Measurements from ENCODE around the gene SYT13.

The SYT13 gene

DNA sequence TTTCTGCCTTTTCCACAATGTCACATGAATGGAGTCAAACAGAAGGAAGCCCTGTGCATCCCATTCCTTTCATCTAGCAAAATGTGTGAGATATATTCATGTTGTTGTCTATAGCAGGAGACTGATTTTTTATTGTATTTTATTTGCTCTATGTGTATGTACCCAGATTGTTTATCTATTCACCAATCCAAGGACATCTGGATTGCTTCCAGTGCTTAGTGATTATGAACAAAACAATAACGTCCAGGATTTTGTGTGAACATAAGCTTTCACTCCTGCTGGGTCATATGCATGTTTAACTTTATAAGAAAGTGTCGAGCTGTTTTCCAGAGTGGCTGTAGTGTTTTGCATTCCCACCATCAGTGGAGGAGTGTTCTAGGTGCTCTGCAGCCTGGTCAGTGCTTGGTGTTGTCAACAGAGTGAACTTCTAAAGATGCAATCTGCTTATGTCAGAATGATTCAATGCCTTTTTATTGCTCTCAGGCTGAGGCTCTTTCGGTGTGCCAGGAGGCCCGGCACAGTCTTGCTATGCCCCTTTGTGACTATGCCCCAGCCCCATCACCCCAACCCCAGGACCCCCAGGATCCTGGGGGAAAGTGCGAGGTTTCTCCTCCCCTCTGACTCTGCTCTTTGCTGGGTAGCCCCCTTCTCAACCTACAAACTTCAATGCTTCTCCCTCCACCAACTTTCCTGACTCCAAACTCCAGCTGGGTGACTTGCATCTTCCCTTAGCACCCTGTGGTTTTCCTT, 19.9 kb upstream of the SYT13 start:
- DNase-seq = no peak

DNA sequence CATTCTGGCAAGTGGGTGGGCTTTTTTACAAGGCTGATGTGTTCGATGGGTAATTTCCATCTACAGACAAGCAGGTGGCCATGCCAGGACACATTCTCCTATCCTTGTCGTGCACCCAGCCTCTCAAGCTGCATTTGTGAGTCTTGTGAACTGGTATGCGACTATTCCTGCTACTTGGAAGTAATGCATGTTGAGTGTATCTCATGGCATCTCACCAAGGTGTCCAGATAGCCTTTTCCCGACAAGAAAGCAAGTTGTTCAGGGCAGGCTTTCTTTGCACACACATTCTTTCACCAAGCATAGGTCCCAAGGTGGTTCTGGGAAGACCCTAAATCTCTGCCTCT, 18.8 kb upstream of the SYT13 start:
- DNase-seq = no peak

DNA sequence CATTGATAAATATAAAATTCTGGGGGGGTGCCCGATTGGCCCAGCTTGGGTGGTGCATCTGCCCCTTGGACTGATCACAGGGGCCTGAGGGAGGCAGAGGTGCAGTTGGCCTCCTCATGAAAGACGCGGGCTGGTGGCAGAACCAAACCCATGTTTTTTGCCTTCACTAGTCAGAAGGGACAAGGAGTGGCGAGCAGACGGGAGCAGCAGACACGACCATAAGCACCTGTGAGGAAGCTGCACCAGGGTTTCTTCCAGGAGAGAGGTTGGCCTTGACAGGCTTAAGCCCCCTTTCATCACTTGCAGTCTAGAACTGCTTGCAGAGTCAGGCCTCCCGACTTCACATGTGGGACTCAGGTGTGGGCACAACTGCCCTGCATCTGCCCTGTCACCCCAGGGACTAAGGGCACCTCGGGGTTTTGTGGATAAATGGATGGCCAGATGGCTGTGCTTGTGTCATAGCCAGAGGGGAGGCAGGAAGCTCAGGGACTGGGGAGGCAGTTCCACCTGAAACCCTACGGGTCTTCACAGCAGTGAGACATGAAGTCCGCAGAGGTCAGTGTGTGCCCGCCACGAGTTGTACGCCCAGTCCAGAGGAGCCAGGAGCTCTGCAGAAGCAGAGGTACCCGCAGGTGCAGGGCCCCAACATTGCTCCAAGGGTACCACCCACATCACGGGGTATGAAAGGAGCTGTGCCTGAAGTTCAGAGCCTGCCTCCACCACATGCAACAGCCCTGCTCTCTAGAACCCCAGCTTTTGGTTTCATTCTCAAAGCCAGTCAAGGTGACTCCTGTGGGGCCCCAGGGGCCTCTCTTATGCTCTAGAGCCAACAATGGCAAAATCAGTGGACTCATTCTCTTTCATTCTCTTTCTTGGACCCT, 18.2 kb upstream of the SYT13 start:
- no peak for DNase-seq

DNA sequence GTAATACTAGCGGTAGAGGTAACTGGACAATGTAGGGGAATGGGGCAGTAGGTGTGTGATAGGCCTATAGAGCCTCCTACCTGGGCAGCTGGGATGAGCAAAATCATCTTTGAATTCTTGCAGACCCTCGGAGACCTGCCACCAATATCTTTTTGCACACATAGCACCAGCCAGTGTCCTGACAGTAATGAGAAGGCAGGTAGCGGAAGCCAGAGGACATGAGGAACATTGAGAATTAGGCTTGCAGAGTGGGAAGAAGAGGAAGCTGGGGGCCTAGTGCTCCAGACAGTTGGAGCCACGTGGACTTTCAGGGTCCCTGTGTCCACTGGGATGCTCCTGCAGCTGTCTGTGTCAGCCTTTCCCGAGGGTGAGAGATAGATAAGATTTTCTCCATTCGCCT, 17.2 kb upstream of the SYT13 start:
- DNase-seq = no peak

DNA sequence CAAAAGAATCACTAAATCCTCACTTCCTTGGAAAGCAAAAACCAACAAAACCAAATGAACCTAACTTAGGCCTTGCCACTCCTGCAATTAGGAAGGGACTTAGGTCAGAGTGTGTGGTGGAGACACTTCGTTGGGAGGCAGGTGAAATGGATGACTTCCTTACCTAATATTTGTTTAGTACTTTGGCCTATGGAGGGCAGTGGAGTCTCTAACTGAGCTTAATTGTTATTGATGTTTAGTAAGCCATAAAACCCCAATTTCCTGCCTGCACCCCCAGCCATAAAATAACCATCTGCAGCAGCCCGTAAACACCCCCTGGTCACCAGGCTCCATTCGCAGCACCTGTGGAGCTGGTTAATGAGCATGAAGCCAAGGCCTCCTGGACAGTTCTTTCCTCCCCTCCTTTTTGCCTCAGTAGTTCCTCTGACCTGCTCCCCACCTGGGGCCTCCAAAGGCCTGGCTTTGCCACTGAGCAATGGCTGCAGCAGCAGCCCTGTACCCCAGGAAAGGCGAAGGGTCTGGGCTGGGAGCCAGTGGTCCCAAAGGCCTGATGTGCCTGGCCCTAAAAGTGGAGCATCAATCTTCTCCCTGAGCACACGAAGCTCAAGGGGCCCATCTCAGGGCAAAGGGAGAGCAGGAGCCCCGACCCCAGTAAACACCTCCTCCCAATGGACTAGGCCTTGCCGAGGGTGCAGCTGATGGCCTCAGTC, 15.6 kb upstream of the SYT13 start:
- DNase-seq = no peak

DNA sequence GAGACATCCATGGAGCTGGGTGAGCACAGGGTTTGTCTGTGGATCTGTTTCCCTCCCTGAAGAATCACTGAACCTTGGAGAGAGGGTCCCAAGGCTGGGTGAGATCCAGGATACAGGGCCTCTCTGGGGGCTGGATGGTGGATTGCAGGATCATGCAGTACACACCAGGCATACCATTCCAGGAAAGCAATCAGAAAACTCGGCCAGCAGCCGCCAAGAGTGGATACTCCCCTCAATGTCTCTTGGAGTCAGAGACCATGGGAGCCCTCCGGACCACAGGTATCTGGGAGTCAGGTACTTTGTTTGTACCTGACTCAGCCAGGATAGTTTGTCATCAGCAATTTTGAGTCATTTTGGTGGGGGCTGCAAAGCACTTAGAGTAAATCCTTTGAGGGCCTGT, 14.6 kb upstream of the SYT13 start:
- no peak for DNase-seq

DNA sequence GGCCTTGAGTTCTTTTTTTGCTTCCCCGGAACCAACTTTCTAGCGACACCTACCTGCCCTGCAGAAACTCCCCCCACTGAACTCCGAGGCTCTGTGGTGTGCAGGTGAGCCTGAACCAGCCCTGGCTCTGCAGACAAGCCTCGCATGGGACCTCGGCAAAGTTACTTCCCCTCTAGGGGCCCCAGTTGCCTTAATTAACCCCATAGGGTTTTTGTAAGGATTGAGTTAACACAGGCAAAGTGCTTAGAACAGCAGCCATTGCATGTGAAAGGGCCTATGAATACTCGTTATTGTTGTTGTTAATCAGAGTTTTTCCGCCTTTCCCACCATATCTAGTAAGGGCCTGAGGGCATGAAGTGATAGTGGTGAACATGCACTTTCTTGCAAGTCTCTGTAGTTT, 12.6 kb upstream of the SYT13 start:
- DNase-seq = no peak

DNA sequence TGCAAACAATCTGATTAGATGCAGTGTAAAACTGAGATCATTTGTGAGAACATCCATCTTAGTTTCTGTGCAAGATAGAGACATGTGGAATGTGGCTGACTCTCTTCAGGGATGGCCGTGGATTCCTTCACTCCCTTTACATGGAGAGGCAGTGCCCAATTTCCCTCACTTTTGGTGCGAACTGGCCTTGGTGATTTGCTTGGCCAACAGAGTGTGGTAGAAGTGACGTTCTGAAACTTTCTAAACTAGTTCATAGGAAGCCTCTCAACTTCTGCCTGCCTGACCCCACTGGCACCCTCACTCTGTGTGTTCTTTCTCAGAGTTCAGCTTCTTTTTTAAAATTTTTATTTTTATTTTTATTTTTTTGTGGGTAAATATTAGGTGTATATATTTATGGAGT, 9.9 kb upstream of the SYT13 start:
- DNase-seq = no peak

DNA sequence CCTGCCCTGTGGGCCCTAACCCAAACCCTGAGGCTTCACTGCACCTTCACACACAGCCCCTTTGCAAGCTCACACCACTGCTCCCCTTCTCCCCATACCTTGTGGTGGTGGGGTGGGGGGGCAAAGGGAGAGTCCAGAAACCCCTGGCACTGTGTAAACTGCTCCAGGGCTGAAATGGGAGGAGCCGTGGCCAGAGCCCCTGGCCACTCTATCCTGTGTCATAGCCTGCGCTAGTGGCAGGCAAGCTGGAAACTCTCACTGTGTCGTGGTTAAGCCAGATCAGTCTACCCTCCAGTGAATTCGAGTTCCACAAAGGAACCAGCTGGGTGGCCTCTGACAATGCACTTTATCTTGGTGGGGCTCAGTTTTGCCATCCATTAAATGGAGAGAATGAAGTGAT, 8.4 kb upstream of the SYT13 start:
- no peak for DNase-seq

DNA sequence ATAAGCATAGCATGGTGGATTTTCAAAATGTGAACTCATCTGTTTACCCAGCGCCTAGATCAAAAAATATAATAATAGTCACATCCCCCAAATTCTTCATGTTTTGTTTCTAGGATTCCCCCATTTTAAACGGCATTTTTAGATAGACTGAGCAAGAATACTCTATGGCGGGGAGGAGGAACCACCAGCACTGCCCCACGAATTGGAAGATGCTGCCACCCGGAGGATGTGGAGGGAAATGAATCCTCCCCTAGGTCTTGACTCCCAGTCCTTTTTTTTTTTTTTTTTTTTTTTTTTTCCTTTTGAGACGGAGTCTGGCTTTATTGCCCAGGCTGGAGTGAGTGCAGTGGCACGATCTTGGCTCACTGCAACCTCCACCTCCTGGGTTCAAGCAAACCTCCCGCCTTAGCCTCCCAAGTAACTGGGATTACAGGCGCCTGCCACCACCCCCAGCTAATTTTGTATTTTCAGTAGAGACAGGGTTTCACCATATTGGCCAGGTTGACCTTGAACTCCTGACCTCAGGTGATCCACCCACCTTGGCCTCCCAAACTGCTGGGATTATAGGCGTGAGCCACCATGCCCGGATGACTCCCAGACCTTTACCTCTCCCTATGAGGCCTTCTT, 7.5 kb upstream of the SYT13 start:
- DNase-seq = peak; percentile 66

DNA sequence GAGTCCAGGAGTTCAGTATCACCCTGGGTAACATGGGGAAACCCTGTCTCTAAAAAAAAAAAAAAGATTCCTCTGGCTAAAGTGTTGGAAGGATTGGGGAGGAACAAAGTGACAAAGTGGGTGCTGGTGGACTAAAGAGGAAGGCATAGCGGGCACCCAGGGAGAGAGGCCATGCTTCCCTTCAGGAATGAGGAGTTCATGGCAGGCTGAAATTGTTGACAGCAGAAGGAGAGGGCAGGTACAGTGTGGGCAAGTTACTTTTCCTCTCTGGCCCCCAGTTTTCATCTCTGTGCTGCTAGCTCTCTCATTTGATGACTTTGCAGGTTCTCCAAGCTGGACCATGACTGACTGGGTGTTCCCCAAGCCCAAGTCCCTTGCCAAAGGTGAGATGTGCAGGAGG, 4.4 kb upstream of the SYT13 start:
- DNase-seq = no peak

DNA sequence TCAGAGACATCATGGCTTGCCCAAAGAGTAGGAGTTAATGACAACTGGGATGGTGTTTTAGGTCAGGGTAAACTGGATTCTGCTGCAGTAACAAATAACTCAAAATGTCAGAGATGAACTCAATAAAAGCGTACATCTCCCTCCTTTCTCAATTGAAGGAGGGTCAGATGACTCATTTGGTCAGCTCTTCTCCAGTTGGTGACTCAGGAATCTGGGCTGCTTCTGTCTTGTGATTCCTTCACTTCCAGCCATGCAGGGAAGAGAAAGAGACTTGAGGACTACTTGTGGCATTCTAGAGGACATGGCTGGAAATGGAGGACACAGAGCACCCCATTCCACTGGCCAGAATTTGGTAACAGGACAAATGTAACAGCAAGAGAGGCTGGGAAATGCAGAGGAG, 3.2 kb upstream of the SYT13 start:
- DNase-seq = no peak

DNA sequence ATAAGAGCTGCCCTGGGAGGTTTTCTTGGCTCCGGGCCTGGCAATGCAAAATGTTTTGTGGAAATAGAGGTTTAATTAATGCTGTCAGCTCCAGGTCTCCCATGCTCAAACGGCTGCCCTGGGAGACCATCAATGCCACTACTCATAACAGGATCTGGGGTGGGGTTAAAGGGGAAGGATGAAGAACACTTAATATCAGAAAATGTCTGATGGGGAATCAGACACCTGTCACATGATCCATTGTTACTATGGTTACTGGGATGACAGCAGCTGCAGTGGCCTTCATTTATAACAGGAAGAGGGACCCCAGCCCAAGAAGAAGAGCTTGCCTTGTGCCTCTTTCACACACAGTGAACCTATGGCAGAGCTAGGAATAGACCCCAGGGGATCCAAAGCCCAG, 2.2 kb upstream of the SYT13 start:
- DNase-seq = no peak

DNA sequence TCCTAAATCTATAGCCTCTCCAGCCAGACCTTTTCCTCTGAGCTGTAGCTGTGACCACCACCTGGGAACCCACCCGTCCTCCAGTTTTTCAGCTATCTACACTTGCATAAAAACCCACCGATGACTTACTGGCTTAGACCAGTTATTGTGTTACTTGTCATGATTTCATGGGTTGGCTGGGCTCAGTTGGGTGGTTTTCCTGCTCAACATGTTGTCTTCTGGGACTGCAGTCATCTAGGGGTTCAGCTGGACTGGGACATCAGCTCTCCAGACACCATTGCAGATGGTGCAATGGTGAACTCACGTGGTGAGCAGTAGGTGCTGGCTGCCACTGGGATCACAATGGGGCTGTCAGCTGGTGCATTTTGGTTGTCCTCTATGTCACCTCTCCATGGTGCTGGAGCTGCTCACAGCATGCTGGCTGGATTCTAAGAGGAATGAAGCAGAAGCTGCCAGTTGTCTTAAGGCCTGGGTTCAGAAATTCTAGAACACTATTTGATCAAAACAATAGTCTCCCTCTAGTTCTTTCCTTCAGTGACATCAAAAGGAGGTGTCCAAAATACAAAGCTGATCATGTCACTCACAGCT, 1.3 kb upstream of the SYT13 start:
- no peak for DNase-seq

DNA sequence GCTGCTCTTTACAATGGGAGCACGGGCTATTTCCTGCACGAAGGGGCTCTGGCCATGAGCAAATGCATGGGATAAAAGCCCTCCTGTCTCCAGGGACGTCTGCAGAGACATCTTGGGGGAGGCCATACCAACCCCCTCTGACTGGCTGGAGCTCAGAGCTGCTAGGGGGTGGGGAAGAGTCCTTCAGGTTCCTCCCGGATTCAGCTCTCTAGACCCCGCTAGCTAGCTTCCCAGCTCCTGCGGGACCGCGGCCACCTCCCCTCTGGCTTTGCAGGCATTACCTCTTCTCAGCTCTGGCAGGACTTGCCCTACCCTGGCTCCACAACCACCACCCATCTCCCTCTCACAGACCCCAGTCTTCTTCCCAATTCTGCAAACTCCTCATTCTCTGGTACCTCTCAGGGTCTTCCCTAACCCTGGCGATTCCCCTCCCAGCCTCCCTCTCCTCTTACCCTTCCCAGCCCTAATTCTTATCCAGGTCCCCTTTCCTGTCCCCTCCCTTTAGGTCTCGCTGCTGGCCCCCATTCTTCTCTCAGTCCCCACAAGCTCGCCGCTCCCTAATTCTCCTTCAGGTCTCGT, 802 bp downstream of the SYT13 start:
- no peak for DNase-seq

DNA sequence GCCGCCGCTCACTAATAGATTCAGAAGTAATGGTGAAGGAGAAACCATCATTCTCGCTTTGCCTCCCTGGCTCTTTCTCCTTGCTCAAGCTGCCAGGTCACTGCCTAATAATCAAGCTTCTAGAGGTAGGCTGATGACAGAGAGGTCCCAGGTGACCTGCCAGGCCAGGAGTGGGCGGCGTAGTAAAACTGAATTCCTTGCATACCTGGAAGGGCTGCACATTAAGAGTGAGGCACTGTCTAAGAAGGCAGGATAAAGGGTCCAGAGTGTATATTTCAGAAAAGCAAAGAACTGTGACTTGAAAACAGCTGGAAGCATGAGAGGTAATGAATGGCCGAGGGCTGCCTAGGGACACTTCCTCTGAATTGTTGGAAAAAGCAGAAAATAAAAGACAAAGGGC, 4.1 kb downstream of the SYT13 start:
- DNase-seq = no peak

DNA sequence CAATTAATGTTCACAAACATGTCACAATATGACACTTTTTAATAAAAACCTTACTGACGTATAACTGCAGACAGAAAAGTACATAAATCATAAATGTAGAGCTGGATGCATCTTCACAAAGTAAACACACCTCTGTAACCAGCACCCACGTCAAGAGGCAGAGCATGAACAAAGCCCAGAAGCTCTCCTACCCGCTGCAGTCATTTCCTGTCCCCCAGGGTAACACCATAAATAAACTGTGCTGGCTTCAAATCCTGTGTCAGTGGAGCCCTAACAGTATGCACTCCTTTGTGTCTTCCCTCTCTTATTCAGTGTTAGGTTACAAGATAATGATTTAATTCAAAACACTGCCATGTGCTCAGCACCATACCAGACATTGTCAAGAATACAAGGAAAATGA, 5.7 kb downstream of the SYT13 start:
- no peak for DNase-seq

DNA sequence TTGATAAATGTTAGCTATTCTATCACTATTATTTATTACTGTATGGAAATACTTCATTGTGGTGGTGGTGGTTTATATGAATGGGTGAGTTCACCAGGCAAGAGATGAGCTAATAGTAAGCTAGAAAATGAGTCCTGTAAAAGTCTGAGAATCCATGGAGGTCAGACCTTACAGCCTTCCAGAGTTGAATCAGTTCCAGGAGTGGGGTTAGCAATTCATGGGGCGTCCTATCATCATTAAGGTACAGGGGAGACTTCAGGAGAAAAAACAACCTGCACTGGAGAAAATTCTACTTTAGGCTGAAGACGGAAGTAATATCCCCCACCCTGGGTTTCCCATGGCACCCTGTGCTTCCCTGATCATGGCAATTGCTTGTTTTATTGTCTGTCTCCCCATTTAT, 6.5 kb downstream of the SYT13 start:
- DNase-seq = no peak

DNA sequence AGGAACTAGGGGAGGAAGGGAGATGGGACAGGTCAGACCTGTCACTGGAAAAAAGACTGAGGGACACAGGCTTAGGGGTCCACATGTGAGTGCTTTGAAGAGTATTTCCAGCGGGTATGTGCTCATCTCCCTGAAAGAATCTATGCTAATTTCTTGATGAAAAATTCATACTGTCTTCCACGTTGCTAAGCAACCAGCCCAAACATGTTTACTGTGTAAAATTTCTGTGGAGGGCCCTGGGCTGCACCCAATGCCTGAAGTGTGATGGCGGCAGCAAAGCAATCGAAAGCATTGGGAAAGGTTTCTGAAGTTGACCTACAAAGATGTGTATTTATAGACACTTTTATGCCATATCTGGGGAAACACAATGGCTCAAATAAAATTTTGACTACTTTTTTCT, 7.4 kb downstream of the SYT13 start:
- no peak for DNase-seq

DNA sequence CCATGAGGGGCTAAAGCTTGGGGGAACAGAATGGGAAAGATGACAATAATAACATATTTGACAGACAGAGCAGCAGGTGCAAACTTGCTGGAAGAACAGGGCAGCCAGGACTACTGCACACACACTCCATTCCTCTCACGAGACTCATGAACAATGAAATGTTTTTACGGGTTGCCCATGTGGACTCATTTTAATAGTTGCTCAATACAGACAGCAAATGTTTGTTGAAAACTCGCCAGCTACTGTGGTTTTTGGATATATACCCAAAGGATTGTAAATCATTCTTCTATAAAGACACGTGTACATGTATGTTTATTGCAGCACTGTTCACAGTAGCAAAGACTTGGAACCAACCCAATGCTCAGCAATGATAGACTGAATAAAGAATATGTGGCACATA, 10.3 kb downstream of the SYT13 start:
- no peak for DNase-seq

DNA sequence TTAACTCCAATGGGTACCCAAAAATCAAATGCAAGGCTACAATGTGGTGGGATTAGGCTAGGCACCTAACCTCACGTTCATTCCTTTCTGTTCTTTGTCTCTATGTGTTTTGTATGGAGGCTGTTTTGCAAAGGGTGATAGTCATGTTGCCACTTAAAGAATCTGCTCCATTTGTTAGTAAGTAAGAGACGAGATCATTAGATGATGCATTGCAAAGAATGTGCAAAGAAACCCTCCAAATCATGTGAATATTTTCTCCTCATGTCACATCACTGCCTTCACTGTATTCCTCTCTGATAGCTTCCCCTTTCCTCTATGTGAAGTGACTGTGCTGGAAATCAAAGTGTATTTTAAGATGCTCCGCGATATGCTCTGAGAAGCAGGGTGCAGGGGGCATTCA, 11.9 kb downstream of the SYT13 start:
- DNase-seq = no peak

DNA sequence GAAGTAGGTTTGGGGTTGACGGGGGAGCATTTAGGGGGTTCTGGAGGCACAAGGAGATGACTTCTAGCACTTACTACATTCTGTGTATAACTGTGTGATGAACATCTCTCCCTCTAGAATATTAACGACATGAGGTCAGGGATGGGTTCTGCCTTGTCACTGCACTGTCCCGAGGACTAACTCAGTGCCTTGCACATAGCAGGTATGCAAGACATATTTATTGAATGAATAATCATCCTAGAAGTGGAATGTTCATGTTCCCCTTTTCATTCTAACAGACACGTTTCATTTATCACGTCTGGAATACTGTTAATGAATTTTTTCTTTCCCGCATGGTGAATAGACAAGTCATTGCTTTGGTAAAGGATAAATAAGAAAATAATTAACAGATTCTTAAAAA, 12.6 kb downstream of the SYT13 start:
- DNase-seq = no peak

DNA sequence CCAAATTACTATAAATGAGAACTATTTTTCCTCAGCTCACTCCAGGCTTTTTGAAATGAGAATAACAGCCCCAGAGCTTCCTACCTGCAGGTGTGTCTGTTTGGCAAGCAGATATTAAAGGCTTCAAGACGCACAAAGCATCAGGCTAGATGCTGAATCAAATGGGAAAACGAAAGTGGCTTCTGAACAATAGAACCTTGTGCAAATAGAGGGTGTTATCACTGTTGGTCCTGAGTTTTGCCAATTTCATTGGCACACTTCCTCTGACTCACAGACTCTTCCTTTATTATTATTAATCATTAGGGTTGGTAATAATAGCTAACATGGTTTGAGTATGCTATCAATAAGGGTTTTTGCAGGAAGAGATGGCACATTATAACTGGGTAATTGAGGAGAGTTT, 13.4 kb downstream of the SYT13 start:
- no peak for DNase-seq
